ES-I3 (cell line): ENCODE measurements around the gene NDUFA8.

Experiments
- H3K36me3 ChIP-seq: 2 replicates; pipeline ENCODE4 v1.6.1; 2013; ENCODE audit warnings: mild to moderate bottlenecking, low read length, control low read depth, moderate library complexity; ENCODE audit not compliant: insufficient read depth
- H3K4me1 ChIP-seq: 2 replicates; pipeline ENCODE4 v1.6.1; 2013; ENCODE audit warnings: mild to moderate bottlenecking, control low read depth, low read length; ENCODE audit not compliant: insufficient read depth
- H3K9ac ChIP-seq: 2 replicates; pipeline ENCODE4 v1.6.1; 2013; ENCODE audit warnings: low read depth, mild to moderate bottlenecking, low read length, moderate library complexity
- H3K9me3 ChIP-seq: 2 replicates; pipeline ENCODE4 v1.6.1; 2013; ENCODE audit warnings: mild to moderate bottlenecking, low read length, moderate library complexity; ENCODE audit not compliant: control insufficient read depth, insufficient read depth

NDUFA8 gene

GRCh38 chr9:122172131-122172530, 12.6 kb upstream of the NDUFA8 start:
- Histone ChIP-seq H3K36me3 (no peaks in the 10 kb centered on the region), H3K4me1 (no peaks in the 10 kb centered on the region), H3K9ac (no peak overlapping the region), H3K9me3 (no peaks in the 10 kb centered on the region)

- Histone ChIP-seq H3K9ac (no peak overlapping the region), H3K4me1 (no peaks in the 10 kb centered on the region), H3K36me3 (no peaks in the 10 kb centered on the region), H3K9me3 (no peaks in the 10 kb centered on the region)
Observed at GRCh38 chr9:122168356-122168755, 8.8 kb upstream of the NDUFA8 start.

DNA sequence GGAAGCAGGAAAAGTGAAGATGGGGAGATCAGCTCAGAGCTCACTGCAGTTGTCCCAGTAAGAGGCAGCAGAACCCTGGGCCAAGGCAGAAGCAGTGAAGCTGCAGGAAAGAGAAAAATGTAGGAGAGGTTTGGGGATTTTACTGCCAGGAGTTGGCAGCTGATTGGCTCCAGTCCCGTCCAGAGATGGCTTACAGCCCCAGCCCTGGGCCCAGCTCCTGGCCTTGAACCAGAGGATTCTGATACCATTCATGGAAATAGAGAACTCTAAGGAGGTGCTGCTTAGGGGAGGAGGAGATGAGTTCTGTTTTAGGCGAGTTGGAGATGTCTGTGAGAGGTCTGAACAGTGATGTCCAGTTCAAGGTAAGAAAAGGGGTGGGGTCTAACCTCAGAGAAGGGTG, 4.7 kb upstream of the NDUFA8 start:
- no peak overlapping the region for H3K9ac ChIP-seq
- H3K36me3 ChIP-seq, result no peaks in the 10 kb centered on the region
- H3K4me1 ChIP-seq, result no peaks in the 10 kb centered on the region
- H3K9me3 ChIP-seq, result no peaks in the 10 kb centered on the region

DNA sequence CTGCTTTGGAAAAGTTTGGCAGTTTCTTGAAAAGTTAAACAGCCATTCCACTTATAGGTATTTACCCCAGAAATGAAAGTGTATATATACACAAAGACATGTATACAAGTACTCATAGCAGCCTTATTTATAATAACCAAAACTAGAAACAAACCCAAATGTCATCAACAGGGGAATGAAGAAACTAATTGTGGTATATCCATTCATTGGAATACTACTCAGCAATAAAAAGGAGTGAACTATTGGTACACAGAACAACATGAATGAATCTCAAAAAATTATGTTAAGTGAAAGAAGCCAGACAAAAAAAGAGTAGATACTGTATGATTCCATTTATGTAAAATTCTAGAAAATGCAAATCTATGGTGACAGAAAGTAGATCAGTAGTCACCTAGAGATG, 2.8 kb upstream of the NDUFA8 start:
- Histone ChIP-seq H3K36me3 (no peaks in the 10 kb centered on the region), H3K4me1 (no peaks in the 10 kb centered on the region), H3K9ac (no peak overlapping the region), H3K9me3 (no peaks in the 10 kb centered on the region)

- no peaks in the 10 kb centered on the region for H3K36me3 ChIP-seq
- peak overlapping the region; percentile 82; the same call in 1 of the 2 replicates for H3K9ac ChIP-seq
Observed at GRCh38 chr9:122159925-122160246, 307 bp upstream of the NDUFA8 start.

GRCh38 chr9:122158202-122158601, 1.4 kb downstream of the NDUFA8 start:
- no peaks in the 10 kb centered on the region for H3K36me3 ChIP-seq

More at GRCh38 chr9:122159925-122160246, 307 bp upstream of the NDUFA8 start:
- Histone ChIP-seq H3K9me3 (no peaks in the 10 kb centered on the region), H3K4me1 (no peaks in the 10 kb centered on the region)

GRCh38 chr9:122155796-122156195, 3.8 kb downstream of the NDUFA8 start:
- Histone ChIP-seq H3K4me1 (no peaks in the 10 kb centered on the region), H3K36me3 (no peaks in the 10 kb centered on the region), H3K9me3 (no peaks in the 10 kb centered on the region), H3K9ac (no peak overlapping the region)

More at GRCh38 chr9:122158202-122158601, 1.4 kb downstream of the NDUFA8 start:
- no peak overlapping the region for H3K9ac ChIP-seq
- no peaks in the 10 kb centered on the region for H3K4me1 ChIP-seq
- H3K9me3 ChIP-seq, result no peaks in the 10 kb centered on the region

DNA sequence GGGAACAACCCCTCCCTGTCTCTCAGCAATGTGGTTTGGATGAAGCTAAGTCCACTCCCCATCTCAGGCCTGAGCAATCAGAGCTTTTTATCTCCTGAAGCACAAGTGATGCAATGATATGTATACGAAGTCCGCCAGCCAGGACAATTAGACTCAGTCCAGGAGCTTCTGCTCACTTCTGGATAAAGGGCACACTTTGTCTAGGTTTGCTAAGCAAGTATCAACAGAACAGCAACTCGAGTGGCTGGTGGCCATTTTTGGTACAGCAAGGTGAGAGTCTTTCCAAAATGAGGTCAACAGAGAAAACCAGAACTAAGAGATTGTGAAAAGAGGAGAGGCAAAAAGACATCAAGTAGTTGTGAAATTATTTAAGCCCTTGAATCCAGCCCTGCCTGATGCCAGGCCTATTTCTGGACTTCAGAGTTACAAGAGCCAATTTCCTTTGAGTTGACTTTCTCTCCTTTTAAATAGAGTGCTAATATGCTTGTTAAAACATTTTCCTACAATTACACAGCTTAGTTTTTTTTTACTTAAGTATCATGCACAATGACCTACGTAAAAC, 8.2 kb downstream of the NDUFA8 start:
- no peaks in the 10 kb centered on the region for H3K9me3 ChIP-seq
- H3K36me3 ChIP-seq, result no peaks in the 10 kb centered on the region; the same call in 1 of the 2 replicates
- no peaks in the 10 kb centered on the region for H3K4me1 ChIP-seq

GRCh38 chr9:122145592-122145863, 14.1 kb downstream of the NDUFA8 start:
- H3K36me3 ChIP-seq, result peaks cover 3% of the 10 kb centered on the region
- H3K4me1 ChIP-seq, result no peaks in the 10 kb centered on the region
- no peaks in the 10 kb centered on the region for H3K9me3 ChIP-seq
- no peak overlapping the region for H3K9ac ChIP-seq

More for the DNA sequence above, 8.2 kb downstream of the NDUFA8 start:
- H3K9ac ChIP-seq, result no peak overlapping the region

GRCh38 chr9:122144836-122145591, 14.6 kb downstream of the NDUFA8 start:
- Histone ChIP-seq H3K4me1 (no peaks in the 10 kb centered on the region), H3K9ac (no peak overlapping the region), H3K9me3 (no peaks in the 10 kb centered on the region), H3K36me3 (peaks cover 3% of the 10 kb centered on the region)

- H3K4me1 ChIP-seq, result peaks cover 3% of the 10 kb centered on the region
- no peaks in the 10 kb centered on the region for H3K9me3 ChIP-seq
- no peak overlapping the region for H3K9ac ChIP-seq
- H3K36me3 ChIP-seq, result peaks cover 3% of the 10 kb centered on the region; the same call in 1 of the 2 replicates
Observed at GRCh38 chr9:122143876-122144405, 15.6 kb downstream of the NDUFA8 start.

GRCh38 chr9:122143296-122143695, 16.3 kb downstream of the NDUFA8 start:
- Histone ChIP-seq H3K4me1 (peaks cover 10% of the 10 kb centered on the region), H3K9me3 (no peaks in the 10 kb centered on the region), H3K36me3 (peaks cover 3% of the 10 kb centered on the region; the same call in 1 of the 2 replicates), H3K9ac (no peak overlapping the region)

DNA sequence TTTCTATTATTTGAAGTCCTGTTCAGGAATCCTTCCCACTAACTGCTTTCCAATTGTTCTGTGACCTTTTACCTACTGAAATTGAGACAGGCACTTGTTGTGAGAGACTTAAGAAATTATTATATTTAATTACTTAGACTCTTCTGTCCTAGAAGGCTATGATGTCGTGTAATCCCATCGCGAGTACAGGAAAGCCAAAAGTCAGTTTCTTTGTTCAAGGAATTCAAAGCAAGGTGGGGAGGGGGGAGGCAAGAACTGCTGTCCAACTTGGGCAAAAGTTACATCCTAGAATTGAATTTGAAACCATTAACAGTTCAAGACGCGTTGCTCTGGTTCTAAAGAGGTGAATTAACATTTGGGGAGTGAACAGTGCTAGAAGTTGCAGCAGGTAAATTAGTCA, 17.9 kb downstream of the NDUFA8 start:
- H3K4me1 ChIP-seq, result peaks cover 13% of the 10 kb centered on the region
- no peaks in the 10 kb centered on the region for H3K9me3 ChIP-seq
- H3K9ac ChIP-seq, result no peak overlapping the region
- peaks cover 3% of the 10 kb centered on the region; the same call in 1 of the 2 replicates for H3K36me3 ChIP-seq

- Histone ChIP-seq H3K4me1 (peaks cover 13% of the 10 kb centered on the region), H3K9ac (no peak overlapping the region), H3K9me3 (no peaks in the 10 kb centered on the region), H3K36me3 (peaks cover 3% of the 10 kb centered on the region; the same call in 1 of the 2 replicates)
Observed at GRCh38 chr9:122140368-122141193, 19.0 kb downstream of the NDUFA8 start.
